HEK293T (cell line): ENCODE results near the gene LMCD1.

Experiments
- BHLHE40 ChIP-seq: fragments of 450-650 bp; IDR thresholded peaks from 2 replicates; pipeline ENCODE4 v1.6.1; 2016; ENCODE audit warnings: mild to moderate bottlenecking, moderate library complexity, borderline replicate concordance
- FOXA1 ChIP-seq: fragments of 450-650 bp; IDR thresholded peaks from 2 replicates; pipeline ENCODE4 v1.6.1; 2016; ENCODE audit warnings: mild to moderate bottlenecking
- FOXK2 ChIP-seq: fragments of 450-650 bp; IDR thresholded peaks from 2 replicates; pipeline ENCODE4 v1.6.1; 2016; ENCODE audit warnings: mild to moderate bottlenecking
- FOXM1 ChIP-seq: fragments of 450-650 bp; IDR thresholded peaks from 2 replicates; pipeline ENCODE4 v1.6.1; 2017; ENCODE audit warnings: mild to moderate bottlenecking, borderline replicate concordance
- SP1 ChIP-seq: fragments of 450-650 bp; IDR thresholded peaks from 2 replicates; pipeline ENCODE4 v1.6.1; 2017
- SUZ12 ChIP-seq: fragments of 450-650 bp; IDR thresholded peaks from 2 replicates; pipeline ENCODE4 v1.6.1; 2016; ENCODE audit warnings: mild to moderate bottlenecking
- TARDBP ChIP-seq: fragments of 450-650 bp; IDR thresholded peaks from 2 replicates; pipeline ENCODE4 v1.6.1; 2016

DNA sequence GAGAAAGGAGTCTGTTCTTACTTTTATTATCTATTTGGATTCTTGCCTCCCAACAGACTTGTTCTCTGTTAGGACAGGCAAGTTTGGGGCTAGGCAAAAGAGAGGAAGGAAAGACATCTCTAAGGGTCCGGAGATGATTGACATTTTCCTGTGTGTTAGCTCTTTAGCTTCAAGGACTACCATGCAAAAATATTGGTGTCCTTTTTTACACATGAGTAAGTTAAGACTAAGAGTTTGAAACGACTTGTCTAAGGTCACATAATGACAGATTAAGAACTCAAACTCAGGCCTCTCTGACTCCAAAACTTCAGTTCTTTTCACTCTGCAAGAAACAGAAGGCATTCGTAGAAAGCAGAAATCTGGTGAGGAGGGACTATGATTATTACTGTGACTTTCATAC is 5.9 kb downstream of the LMCD1 start:
- TF ChIP-seq BHLHE40 (no peak), FOXK2 (no peak), SUZ12 (no peak), FOXM1 (no peak), SP1 (no peak), FOXA1 (no peak), TARDBP (no peak)
